ENCODE results near the gene NCS1.

Gene NCS1

GRCh38 chr9:130205912-130206311, 33.7 kb downstream of the NCS1 start:
- in situ Hi-C loops (cut with MboI; ENCODE audit: low pct_unique_long_range_greater_than_20kb, low sequenced_read_pairs, unreplicated experiment), result no loop called here
- DNase-seq (ENCODE audit: low spot score), result no peak
- TF ChIP-seq, protein P1, sequence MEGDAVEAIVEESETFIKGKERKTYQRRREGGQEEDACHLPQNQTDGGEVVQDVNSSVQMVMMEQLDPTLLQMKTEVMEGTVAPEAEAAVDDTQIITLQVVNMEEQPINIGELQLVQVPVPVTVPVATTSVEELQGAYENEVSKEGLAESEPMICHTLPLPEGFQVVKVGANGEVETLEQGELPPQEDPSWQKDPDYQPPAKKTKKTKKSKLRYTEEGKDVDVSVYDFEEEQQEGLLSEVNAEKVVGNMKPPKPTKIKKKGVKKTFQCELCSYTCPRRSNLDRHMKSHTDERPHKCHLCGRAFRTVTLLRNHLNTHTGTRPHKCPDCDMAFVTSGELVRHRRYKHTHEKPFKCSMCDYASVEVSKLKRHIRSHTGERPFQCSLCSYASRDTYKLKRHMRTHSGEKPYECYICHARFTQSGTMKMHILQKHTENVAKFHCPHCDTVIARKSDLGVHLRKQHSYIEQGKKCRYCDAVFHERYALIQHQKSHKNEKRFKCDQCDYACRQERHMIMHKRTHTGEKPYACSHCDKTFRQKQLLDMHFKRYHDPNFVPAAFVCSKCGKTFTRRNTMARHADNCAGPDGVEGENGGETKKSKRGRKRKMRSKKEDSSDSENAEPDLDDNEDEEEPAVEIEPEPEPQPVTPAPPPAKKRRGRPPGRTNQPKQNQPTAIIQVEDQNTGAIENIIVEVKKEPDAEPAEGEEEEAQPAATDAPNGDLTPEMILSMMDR (IDR thresholded peaks at IDR 0.05; ENCODE audit: extremely low read depth, insufficient read depth, missing control alignments), result no peak

DNA sequence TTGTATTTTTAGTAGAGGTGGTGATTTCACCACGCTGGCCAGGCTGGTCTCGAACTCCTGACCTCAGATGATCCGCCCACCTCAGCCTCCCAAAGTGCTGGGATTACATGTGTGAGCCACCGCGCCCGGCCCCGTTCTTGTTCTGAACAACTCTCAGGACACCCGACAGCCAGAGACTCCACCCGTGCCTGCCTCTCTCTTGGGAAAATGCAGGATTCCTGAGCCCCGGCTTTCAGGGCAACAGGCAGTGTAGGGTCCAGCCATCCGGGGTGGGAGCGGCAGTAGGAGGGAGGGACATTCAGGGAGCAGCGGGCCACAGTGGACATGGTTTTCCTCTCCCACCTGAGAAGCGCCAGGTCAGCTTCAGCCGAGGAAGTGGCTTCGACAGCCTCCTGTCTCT, 34.4 kb downstream of the NCS1 start:
- no peak for DNase-seq (ENCODE audit: low spot score)
- in situ Hi-C loops (cut with MboI; ENCODE audit: low pct_unique_long_range_greater_than_20kb, low sequenced_read_pairs, unreplicated experiment), result no loop called here
- TF ChIP-seq, protein P1 (IDR thresholded peaks at IDR 0.05; ENCODE audit: extremely low read depth, insufficient read depth, missing control alignments), result no peak

DNA sequence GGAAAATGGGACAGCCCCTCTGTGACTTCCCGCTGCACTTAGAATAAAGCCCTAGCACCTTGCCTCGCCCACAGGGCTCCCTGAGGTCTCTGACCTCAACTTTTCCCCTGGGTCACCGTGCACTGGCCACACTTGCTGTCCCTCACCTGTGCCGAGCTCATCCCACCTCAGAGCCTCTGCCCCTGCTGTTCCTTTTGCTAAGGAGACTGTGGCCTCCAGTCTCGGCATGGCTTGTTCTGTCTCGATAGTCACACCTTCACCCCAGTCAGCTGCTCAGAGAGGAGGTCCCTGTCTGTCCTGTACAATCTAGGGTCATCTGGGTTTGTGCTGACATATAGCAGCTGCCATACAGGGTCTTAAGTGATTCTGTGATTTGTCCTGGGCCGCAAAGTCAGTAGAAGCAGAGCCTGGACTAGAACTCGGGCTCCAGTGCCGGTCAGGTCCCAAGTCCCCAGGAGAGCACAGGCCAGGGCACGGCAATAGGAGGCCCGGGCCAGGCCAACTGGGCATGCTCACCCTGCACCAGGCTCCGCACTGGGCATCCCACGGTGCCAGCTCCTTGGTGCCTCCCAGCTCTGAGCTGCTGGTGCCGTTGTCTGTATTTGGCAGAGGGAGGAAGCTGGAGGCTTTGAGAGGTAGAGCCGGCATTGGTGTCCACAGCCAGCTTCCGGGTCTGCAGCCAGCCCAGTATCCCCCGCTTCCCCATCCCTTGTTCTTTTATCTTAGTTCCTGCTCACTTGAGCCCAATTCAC, 35.2 kb downstream of the NCS1 start:
- no peak for DNase-seq (ENCODE audit: low spot score)
- TF ChIP-seq, protein P1 (IDR thresholded peaks at IDR 0.05; ENCODE audit: extremely low read depth, insufficient read depth, missing control alignments), result no peak
- in situ Hi-C loops (cut with MboI; ENCODE audit: low pct_unique_long_range_greater_than_20kb, low sequenced_read_pairs, unreplicated experiment), result no loop called here

- no peak for DNase-seq (ENCODE audit: low spot score)
- TF ChIP-seq, protein P1 (IDR thresholded peaks at IDR 0.05; ENCODE audit: extremely low read depth, insufficient read depth, missing control alignments), result no peak
- in situ Hi-C loops (cut with MboI; ENCODE audit: low pct_unique_long_range_greater_than_20kb, low sequenced_read_pairs, unreplicated experiment), result no loop called here
Observed at GRCh38 chr9:130208600-130209347, 36.6 kb downstream of the NCS1 start.

- in situ Hi-C loops (cut with MboI; ENCODE audit: low pct_unique_long_range_greater_than_20kb, low sequenced_read_pairs, unreplicated experiment), result no loop called here
- DNase-seq (ENCODE audit: low spot score), result no peak
- TF ChIP-seq, protein P1 (IDR thresholded peaks at IDR 0.05; ENCODE audit: extremely low read depth, insufficient read depth, missing control alignments), result no peak
Observed at GRCh38 chr9:130209422-130209821, 37.2 kb downstream of the NCS1 start.

DNA sequence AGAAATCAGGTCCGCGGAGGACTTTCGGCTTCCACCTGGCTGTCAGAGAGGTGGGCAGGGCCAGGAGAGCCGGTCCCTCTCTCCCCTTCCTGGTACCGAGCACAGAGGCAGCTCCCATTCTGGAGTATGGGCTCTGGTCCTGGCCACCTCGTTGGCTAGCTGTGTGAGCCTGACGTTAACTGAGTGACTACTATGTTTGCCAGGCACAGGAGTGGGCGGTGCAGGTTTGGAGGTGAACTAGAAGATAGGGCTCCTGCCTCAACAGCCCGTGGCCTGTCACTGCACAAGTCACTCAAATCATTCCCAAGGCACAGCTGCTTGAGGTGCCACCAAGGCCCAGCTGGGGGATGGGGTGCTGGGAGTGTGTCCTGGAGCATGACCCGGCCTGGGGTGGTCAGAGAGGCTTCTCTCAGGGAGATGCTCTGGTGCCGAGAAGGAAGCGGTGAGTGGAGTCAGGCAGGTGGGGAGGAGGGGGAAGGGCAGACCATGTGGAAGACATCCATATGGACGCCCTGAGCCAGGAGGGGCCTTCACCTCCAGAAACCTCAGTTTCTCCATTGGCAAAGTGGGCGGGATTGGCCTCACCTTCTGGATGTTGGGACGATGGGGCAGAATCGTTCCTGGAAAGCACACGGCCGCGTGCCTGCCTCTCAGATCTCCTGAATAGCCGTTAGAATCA, 39.5 kb downstream of the NCS1 start:
- TF ChIP-seq, protein P1 (IDR thresholded peaks at IDR 0.05; ENCODE audit: extremely low read depth, insufficient read depth, missing control alignments), result no peak
- in situ Hi-C loops (cut with MboI; ENCODE audit: low pct_unique_long_range_greater_than_20kb, low sequenced_read_pairs, unreplicated experiment), result no loop called here

More for the DNA sequence above, 39.5 kb downstream of the NCS1 start:
- no peak for DNase-seq (ENCODE audit: low spot score)

Measured in GM13977 (cell line).